ENCODE results near the gene FARP2. TPM values are rescaled to one million over a fixed set of nuclear protein-coding genes. Genes with fewer than 3 reads are reported as not detected.

FARP2 gene
- total RNA-seq, 2 donors from 2014 or later, result 30.1 to 44.2 TPM

- 27 to 35% methylated on average over 3 of the region's 3 CpGs for WGBS, 2 donors
- ATAC-seq, result no peak
- Histone ChIP-seq H3K27me3 (no peaks in the 10 kb centered on the region), H3K4me3 (no peak overlapping the region), H3K36me3 (replicated peaks in 1 of 2; ENCODE audit: insufficient read depth in 1 of 2, low read depth in 2 of 2) (peaks cover 0 to 6% of the 10 kb centered on the region in 2 donors), H3K9me3 (no peaks in the 10 kb centered on the region), H3K4me1 (peaks cover 37% of the 10 kb centered on the region), H3K27ac (peak overlapping the region in 2 of 4 donors; percentile 90 to 92)
- intact Hi-C loops (cut with DNase I), result no loop called here
- TF ChIP-seq CTCF (IDR thresholded peaks at IDR 0.05) (no peak), POLR2A (IDR thresholded peaks at IDR 0.05) (no peak)
- DNase-seq, result no peak
Observed at GRCh38 chr2:241357531-241357930, 1.4 kb downstream of the FARP2 start.

GRCh38 chr2:241358470-241358869 is 2.4 kb downstream of the FARP2 start:
- WGBS, 2 donors, result 69 to 70% methylated on average over 5 of the region's 5 CpGs
- no peak overlapping the region for H3K4me3 ChIP-seq

GRCh38 chr2:241359481-241360045 is 3.5 kb downstream of the FARP2 start:
- H3K36me3 ChIP-seq (replicated peaks in 1 of 2; ENCODE audit: insufficient read depth in 1 of 2, low read depth in 2 of 2), result no peaks in the 10 kb centered on the region
- DNase-seq (no peak), ATAC-seq (no peak)
- intact Hi-C loops (cut with DNase I), result no loop called here
- 71 to 77% methylated on average over 7 of the region's 7 CpGs for WGBS, 2 donors
- H3K4me1 ChIP-seq, result peaks cover 52% of the 10 kb centered on the region
- no peak overlapping the region for H3K27ac ChIP-seq
- no peak overlapping the region for H3K4me3 ChIP-seq
- no peak for TF ChIP-seq POLR2A (IDR thresholded peaks at IDR 0.05)
- no peak for TF ChIP-seq CTCF (IDR thresholded peaks at IDR 0.05)
- H3K27me3 ChIP-seq, result no peaks in the 10 kb centered on the region
- H3K9me3 ChIP-seq, result no peaks in the 10 kb centered on the region

More at GRCh38 chr2:241358470-241358869, 2.4 kb downstream of the FARP2 start:
- DNase-seq (no peak), ATAC-seq (no peak)
- peak overlapping the region in 1 of 4 donors; percentile 13 for H3K27ac ChIP-seq
- no peak for TF ChIP-seq CTCF (IDR thresholded peaks at IDR 0.05)
- no peak for TF ChIP-seq POLR2A (IDR thresholded peaks at IDR 0.05)
- H3K9me3 ChIP-seq, result no peaks in the 10 kb centered on the region
- intact Hi-C loops (cut with DNase I), result no loop called here
- peaks cover 44% of the 10 kb centered on the region for H3K4me1 ChIP-seq
- no peaks in the 10 kb centered on the region for H3K36me3 ChIP-seq (replicated peaks in 1 of 2; ENCODE audit: insufficient read depth in 1 of 2, low read depth in 2 of 2)
- no peaks in the 10 kb centered on the region for H3K27me3 ChIP-seq

- H3K4me3 ChIP-seq, result no peak overlapping the region
- peaks cover 44% of the 10 kb centered on the region for H3K4me1 ChIP-seq
- WGBS, 2 donors, result 68 to 78% methylated on average over 7 of the region's 7 CpGs
- peak overlapping the region in 3 of 4 donors; percentile 60 to 63 (median 61) for H3K27ac ChIP-seq
- TF ChIP-seq CTCF (IDR thresholded peaks at IDR 0.05), result no peak
- no peak for TF ChIP-seq POLR2A (IDR thresholded peaks at IDR 0.05)
- no peaks in the 10 kb centered on the region for H3K27me3 ChIP-seq
- DNase-seq (peak in 1 of 4 donors; percentile 51), ATAC-seq (peak; percentile 58)
- no peaks in the 10 kb centered on the region for H3K9me3 ChIP-seq
- H3K36me3 ChIP-seq (replicated peaks in 1 of 2; ENCODE audit: insufficient read depth in 1 of 2, low read depth in 2 of 2), result no peaks in the 10 kb centered on the region
- intact Hi-C loops (cut with DNase I), result no loop called here
Observed at GRCh38 chr2:241363426-241363825, 7.3 kb downstream of the FARP2 start.

- Histone ChIP-seq H3K36me3 (replicated peaks in 1 of 2; ENCODE audit: insufficient read depth in 1 of 2, low read depth in 2 of 2) (no peaks in the 10 kb centered on the region), H3K27ac (peak overlapping the region in 2 of 4 donors; percentile 60 to 61), H3K27me3 (no peaks in the 10 kb centered on the region), H3K9me3 (no peaks in the 10 kb centered on the region), H3K4me3 (no peak overlapping the region), H3K4me1 (peaks cover 39% of the 10 kb centered on the region)
- WGBS, 2 donors, result 21 to 22% methylated on average over 2 of the region's 2 CpGs
- DNase-seq, result peak in 3 of 4 donors; percentile 36 to 61 (median 57)
- intact Hi-C loops (cut with DNase I), result no loop called here
- ATAC-seq, result peak; percentile 73
- TF ChIP-seq POLR2A (IDR thresholded peaks at IDR 0.05) (no peak), CTCF (IDR thresholded peaks at IDR 0.05) (no peak)
Observed at GRCh38 chr2:241364781-241365180, 8.7 kb downstream of the FARP2 start.

Measured in body of pancreas (tissue), 4 donors.